HepG2 (cell line): Measurements from ENCODE around the gene CTRL. TPM values are rescaled to one million over a fixed set of nuclear protein-coding genes. Genes with fewer than 3 reads are reported as not detected.

ENCODE experiments used
- ATF7 ChIP-seq, 2 experiments: fragments of 450-650 bp in 1 of 2; sonication (generic) in 1 of 2; formaldehyde crosslinking in 1 of 2; IDR thresholded peaks; 2 replicates each; pipeline versions ENCODE4 v1.4.0 to v1.6.1; 2016 to 2020; ENCODE audit warnings: antibody characterized with exemption in 1 of 2, mild to moderate bottlenecking in 1 of 2, missing genetic modification reagents in 1 of 2
- EHMT2 ChIP-seq: fragments of 200-600 bp; sonication (generic); IDR thresholded peaks from 2 replicates; pipeline ENCODE4 v1.7.0; 2017; ENCODE audit warnings: antibody characterized with exemption, low read depth, low read length, borderline replicate concordance
- HIVEP1 ChIP-seq: sonication (generic); formaldehyde crosslinking; IDR thresholded peaks from 2 replicates; pipeline ENCODE4 v1.4.0; 2020; ENCODE audit warnings: mild to moderate bottlenecking, missing genetic modification reagents
- NCOR1 ChIP-seq: fragments of 200-600 bp; sonication (generic); IDR thresholded peaks from 2 replicates; pipeline ENCODE4 v1.7.0; 2017; ENCODE audit warnings: antibody characterized with exemption, low read length, borderline replicate concordance
- NFE2L2 ChIP-seq: fragments of 150-350 bp; IDR thresholded peaks from 2 replicates; pipeline ENCODE4 v1.6.1; 2014; ENCODE audit warnings: low read length
- PHF21A ChIP-seq: sonication (generic); formaldehyde crosslinking; IDR thresholded peaks from 2 replicates; pipeline ENCODE4 v1.5.0; 2020; ENCODE audit warnings: mild to moderate bottlenecking, missing genetic modification reagents
- TBX2 ChIP-seq: sonication (generic); formaldehyde crosslinking; IDR thresholded peaks from 2 replicates; pipeline ENCODE4 v1.5.0; 2020; ENCODE audit warnings: missing genetic modification reagents, mild to moderate bottlenecking, borderline replicate concordance
- TMF1 ChIP-seq: sonication (generic); formaldehyde crosslinking; IDR thresholded peaks from 2 replicates; pipeline ENCODE4 v1.8.1; 2022; ENCODE audit warnings: low read depth, missing genetic modification reagents
- ZFP36 ChIP-seq: fragments of 150-350 bp; IDR thresholded peaks from 2 replicates; pipeline ENCODE4 v1.6.1; 2018; ENCODE audit warnings: borderline replicate concordance, low read length, low read depth; ENCODE audit not compliant: partially characterized antibody
- ZGPAT ChIP-seq: IDR thresholded peaks from 2 replicates; pipeline ENCODE4 v1.6.1; 2016; ENCODE audit warnings: mild to moderate bottlenecking
- ZNF138 ChIP-seq: sonication (generic); formaldehyde crosslinking; IDR thresholded peaks from 2 replicates; pipeline ENCODE4 v1.5.0; 2020; ENCODE audit warnings: mild to moderate bottlenecking, low read depth, missing genetic modification reagents
- ZNF143 ChIP-seq: sonication (generic); formaldehyde crosslinking; IDR thresholded peaks from 2 replicates; pipeline ENCODE4 v1.4.0; 2020; ENCODE audit warnings: missing genetic modification reagents
- ZNF253 ChIP-seq: sonication (generic); formaldehyde crosslinking; IDR thresholded peaks from 2 replicates; pipeline ENCODE4 v1.8.0; 2022; ENCODE audit warnings: mild to moderate bottlenecking, missing genetic modification reagents, borderline replicate concordance
- ZNF44 ChIP-seq: sonication (generic); formaldehyde crosslinking; IDR thresholded peaks from 2 replicates; pipeline ENCODE4 v1.5.1; 2020; ENCODE audit warnings: mild to moderate bottlenecking, missing genetic modification reagents
- ZNF678 ChIP-seq: sonication (generic); formaldehyde crosslinking; IDR thresholded peaks from 2 replicates; pipeline ENCODE4 v1.4.0; 2020; ENCODE audit warnings: mild to moderate bottlenecking, missing genetic modification reagents
- ZNF687 ChIP-seq: sonication (generic); formaldehyde crosslinking; IDR thresholded peaks from 2 replicates; pipeline ENCODE4 v1.5.1; 2020; ENCODE audit warnings: mild to moderate bottlenecking, missing genetic modification reagents, moderate library complexity
- ZNF780A ChIP-seq: sonication (generic); formaldehyde crosslinking; IDR thresholded peaks from 2 replicates; pipeline ENCODE4 v1.8.0; 2022; ENCODE audit warnings: mild to moderate bottlenecking, missing genetic modification reagents, moderate library complexity
- ZNF784 ChIP-seq: sonication (generic); formaldehyde crosslinking; IDR thresholded peaks from 2 replicates; pipeline ENCODE4 v1.5.1; 2020; ENCODE audit warnings: missing genetic modification reagents, mild to moderate bottlenecking, borderline replicate concordance
- ZXDC ChIP-seq: sonication (generic); formaldehyde crosslinking; IDR thresholded peaks from 2 replicates; pipeline ENCODE4 v1.5.0; 2020; ENCODE audit warnings: mild to moderate bottlenecking, missing genetic modification reagents
- polyA plus RNA-seq, 8 experiments: library from polyadenylated mRNA; depleted of rRNA in 3 of 8; stranded (reverse) in 7 of 8; unstranded in 1 of 8; fragments of >200 nt; fragmentation: Illumina TruSeq in 4 of 8; extraction: Trizol in 4 of 8; gene quantifications; 2 replicates each; pipeline versions ENCODE4 v1.2.1 to v1.2.3, GENCODE V29; 2011 to 2016; ENCODE audit warnings: low read depth in 4 of 8, missing spikeins in 1 of 8, mixed read lengths in 1 of 8; ENCODE audit not compliant: insufficient read depth in 1 of 8
- total RNA-seq, 5 experiments: library from RNA; depleted of rRNA; stranded (reverse); fragments of >200 nt; fragmentation: Illumina TruSeq; extraction: Trizol; gene quantifications; 2 replicates each; pipeline ENCODE4 v1.2.3, GENCODE V29; 2016; ENCODE audit warnings: low read depth in 1 of 5

Gene CTRL
- total and polyA plus RNA-seq, 2 of the 13 experiments (the other 11 are each of a cell fraction or from before 2014, with no cell fraction given), result 1.9 to 2.7 TPM

- TF ChIP-seq ZNF687 (CRISPR knock-in tag) (peak; percentile 76), ZNF253 (CRISPR knock-in tag) (no peak), PHF21A (no peak), ZNF784 (CRISPR knock-in tag) (no peak), ZNF678 (CRISPR knock-in tag) (no peak), NFE2L2 (no peak), NCOR1 (no peak), HIVEP1 (no peak), ZGPAT (CRISPR knock-in tag) (no peak), ZNF143 (CRISPR knock-in tag) (no peak), ZNF44 (CRISPR knock-in tag) (no peak), EHMT2 (no peak), ZNF780A (CRISPR knock-in tag) (no peak), ZXDC (CRISPR knock-in tag) (0 out of 2 replicates have a peak, but pooled peaks have one; percentile 31), ZNF138 (CRISPR knock-in tag) (no peak), TMF1 (CRISPR knock-in tag) (no peak), TBX2 (CRISPR knock-in tag) (0 out of 2 replicates have a peak, but pooled peaks have one; percentile 14), ZFP36 (no peak), ATF7 (IDR thresholded peaks at IDR 0.05) (no peak), ATF7 (CRISPR knock-in tag; IDR thresholded peaks at IDR 0.05) (no peak)
Measured at GRCh38 chr16:67954421-67955196, 22.9 kb upstream of the CTRL start (continued).
